ENCODE results near the gene SLC7A11.

SLC7A11 gene

GRCh38 chr4:138204507-138204906 is 37.6 kb downstream of the SLC7A11 start:
- DNase-seq: no peak

DNA sequence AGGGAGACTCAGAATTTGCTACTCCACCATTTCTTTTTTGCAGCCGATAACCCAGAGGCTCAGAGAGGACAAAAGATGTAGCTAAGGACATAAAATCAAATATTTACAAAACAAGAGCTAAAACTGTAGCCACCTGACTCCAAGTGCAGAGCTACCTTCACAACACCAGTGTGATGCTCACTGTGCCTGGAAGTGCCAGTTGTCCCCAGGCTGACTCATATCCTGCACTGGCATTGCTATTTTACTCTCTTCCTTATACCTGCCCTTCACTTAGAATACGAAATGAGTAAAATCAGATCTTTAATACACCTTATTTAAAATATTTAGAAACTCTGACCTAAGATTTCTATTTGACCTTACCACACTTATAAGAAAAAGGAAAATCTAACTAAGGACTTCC is 39.5 kb downstream of the SLC7A11 start:
- no peak for DNase-seq

DNA sequence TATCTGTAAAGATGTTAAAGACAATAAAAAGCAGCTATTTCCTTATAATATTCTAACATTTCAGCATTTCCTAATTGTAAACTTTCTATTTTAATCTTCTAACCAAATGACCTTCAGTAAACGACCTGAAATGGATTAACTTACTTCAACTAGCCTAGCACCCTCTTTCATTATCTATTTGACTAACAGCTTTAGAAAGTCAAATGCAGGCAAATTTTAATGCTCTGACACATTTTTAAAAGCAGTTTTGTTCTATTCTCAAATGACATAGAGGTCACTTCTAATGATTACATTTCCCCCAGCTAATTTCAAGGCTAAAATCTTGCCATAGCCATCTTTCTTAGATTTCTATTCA is 41.9 kb downstream of the SLC7A11 start:
- no peak for DNase-seq

GRCh38 chr4:138199568-138200235 is 42.4 kb downstream of the SLC7A11 start:
- DNase-seq: no peak

GRCh38 chr4:138196153-138196552 is 46.0 kb downstream of the SLC7A11 start:
- DNase-seq: no peak

DNA sequence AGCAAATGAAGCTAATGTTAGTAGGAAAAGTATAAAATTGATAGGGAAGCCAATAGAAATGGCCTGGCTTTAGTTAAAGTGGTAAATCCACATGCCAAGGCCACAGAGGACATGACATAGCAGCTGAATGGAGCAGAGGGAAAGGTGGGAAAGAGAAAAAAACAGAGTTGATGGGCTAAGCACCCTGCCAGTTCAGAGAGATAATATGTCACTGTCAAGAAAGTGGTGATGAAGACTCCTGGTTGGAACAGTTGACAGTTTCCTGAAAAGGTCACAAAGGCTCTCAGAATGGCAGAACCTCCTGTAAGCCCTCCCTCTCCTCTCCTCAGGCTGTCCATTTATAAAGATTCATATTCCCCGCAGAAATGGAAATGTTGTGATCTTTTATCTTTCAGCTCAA is 48.2 kb downstream of the SLC7A11 start:
- no peak for DNase-seq

GRCh38 chr4:138192113-138192512 is 50.0 kb downstream of the SLC7A11 start:
- no peak for DNase-seq

GRCh38 chr4:138190452-138190858 is 51.7 kb downstream of the SLC7A11 start:
- no peak for DNase-seq

- no peak for DNase-seq
Measured at GRCh38 chr4:138189206-138189605, 52.9 kb downstream of the SLC7A11 start.

DNA sequence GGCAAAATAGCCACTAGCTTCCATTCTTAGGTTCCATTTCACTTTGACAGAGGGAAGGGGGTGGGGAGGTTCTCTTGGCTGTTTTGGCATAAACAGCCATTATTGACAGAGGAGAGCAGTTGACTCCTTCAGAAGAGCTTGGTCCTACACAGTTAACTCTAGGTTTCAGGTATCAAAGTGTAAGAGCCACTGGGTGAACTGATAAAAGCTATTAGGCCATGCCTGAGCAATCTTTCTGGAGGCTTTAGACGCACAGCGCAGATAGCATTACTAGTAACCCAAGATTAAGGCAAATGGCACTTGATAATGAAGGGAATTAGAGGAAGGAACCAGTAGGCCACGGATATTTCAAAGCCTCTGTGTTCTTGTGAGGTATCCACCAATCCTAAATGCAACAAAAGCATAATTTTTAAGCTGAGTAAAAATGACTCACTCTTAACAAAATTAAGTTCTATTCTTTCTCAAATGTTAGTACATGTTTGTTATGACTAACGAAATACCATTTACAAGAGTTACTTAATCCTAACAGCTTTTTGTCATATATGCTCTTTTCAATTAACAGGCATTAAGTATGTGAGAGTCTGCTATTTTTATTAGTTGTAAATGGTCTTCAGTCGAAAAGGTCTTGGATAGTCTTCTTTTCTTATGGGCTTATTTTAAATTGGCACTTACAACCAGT is 53.6 kb downstream of the SLC7A11 start:
- no peak for DNase-seq

DNA sequence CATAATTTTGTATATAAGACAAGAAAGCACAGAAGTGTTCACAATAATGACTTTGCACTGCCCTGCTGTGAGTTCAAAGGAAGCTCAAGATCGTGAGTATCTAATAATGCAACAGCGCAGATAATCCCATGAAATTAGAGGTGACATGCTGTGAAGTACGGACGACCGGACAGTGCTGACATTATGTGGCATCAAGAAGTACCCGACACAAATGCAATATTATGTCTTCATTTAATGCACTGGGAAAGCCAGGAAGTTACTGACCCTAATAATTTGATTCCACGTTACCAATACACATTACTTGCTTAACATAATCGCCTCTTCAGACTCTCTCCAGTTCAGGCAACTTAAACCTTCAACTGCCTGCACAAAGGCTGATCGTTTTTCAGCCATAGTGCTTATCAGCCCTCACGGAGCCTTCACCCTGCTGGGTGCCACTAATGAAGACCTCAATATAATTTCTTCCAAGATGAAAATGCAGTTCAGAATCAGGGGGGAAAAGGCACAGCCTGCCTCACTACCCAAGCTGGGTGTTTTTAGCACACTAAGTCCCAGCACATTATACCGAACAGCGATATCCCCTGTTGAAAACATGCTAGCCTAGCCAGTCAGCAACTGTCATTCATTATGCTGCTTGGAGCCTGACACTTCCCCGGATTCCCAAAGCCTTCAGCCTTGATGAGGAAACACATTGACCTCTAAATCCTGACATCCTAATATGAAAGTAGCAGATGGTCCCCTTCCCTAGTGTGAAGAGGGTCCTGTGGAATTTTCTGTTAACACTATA is 56.1 kb downstream of the SLC7A11 start:
- no peak for DNase-seq

DNA sequence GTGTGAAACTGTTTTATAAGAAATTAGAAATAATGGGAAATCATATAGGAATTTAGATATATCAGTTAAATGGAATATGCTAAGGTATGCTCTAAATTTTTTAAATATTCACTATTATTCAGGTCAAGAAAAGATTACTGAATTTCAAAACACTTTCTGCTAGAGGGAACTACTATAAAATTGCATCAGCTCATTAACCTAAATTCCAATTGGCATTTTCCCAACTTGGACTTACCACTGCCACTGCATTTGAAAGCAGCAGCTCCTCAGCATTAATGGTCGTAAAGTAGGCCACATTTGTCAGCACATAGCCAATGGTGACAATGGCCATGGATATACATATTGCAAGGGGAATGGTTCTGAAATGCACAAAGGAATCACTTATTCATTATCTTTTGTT is 57.3 kb downstream of the SLC7A11 start:
- DNase-seq: no peak

DNA sequence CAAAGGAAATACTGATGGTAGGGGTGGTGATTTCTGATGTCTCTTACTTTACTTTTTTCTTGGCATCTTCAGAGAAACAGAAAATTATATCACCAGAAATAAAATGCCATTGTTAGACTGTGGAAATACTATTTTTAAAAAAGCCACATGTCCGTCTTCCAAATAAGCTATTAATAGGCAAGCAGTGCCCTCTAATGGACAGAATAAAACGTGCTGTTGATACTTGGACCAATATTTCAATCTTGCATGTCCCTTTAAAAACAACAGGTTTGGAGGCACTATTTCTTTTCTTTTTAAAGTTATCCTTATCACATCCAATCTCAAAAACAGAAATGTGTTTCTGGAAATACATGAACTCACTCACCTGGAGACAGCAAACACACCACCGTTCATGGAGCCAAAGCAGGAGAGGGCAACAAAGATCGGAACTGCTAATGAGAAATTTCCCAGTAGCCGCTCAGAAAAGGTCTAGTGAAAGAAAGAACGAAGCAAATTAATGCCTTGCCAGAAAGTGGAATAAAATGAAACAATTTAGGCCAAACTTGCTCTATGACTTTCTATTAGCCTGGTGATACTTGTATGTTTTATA is 59.2 kb downstream of the SLC7A11 start:
- no peak for DNase-seq

- DNase-seq: no peak
Measured at GRCh38 chr4:138181287-138181686, 60.9 kb downstream of the SLC7A11 start.

- DNase-seq: no peak
Measured at GRCh38 chr4:138178566-138178965, 63.6 kb downstream of the SLC7A11 start.

GRCh38 chr4:138177278-138177968 is 64.7 kb downstream of the SLC7A11 start:
- no peak for DNase-seq

- no peak for DNase-seq
Measured at GRCh38 chr4:138174981-138175794, 67.0 kb downstream of the SLC7A11 start.

GRCh38 chr4:138164208-138164607 is 77.9 kb downstream of the SLC7A11 start:
- DNase-seq: no peak

DNA sequence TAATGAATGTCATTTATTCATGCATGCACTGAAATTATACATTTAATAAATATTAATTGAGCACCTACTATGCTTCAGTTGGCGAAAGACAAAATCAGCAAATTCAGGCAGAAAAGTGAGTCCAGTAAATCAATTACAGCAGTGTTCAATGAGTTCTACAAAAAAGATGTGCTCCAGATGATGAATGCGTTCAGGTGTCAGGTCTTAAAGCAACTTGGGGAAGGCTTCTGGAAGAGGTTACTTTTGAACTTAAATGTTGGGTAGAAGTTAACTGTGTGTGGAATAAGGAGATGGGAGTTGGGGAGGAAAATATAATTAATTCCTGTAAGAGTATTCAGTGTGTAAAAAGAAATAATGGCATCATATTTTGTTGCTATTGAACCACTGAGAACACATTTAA is 79.0 kb downstream of the SLC7A11 start:
- DNase-seq: no peak

GRCh38 chr4:138162259-138162658 is 79.9 kb downstream of the SLC7A11 start:
- no peak for DNase-seq

GRCh38 chr4:138161351-138161750 is 80.8 kb downstream of the SLC7A11 start:
- DNase-seq: no peak

DNA sequence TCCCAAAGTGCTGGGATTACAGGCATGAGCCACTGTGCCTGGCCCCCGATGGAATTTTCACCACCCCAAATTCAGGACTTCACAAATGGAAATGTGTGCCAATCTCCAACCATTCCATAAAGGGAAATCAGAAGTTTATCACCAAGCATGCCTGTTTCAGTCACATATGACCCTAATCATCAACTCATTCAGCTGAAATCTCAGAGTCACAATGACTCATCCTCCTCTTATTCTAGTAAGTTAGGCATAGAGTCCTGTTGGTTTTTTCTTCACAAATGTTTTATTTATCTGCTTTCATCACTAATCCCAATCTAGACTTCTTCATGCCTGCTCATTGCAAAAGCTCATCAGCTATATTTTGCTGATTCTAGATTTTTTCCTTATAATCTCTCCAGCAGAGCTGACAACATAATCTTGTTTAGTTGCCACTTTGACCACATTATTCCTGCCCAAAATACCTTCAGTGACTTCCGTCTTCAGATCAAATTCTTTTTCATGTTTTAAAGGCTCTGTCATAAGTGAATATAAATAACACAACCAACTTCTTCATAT is 83.3 kb downstream of the SLC7A11 start:
- no peak for DNase-seq
